ENCODE measurements around the gene ABI2. TPM values are rescaled to one million over a fixed set of nuclear protein-coding genes. Genes with fewer than 3 reads are reported as not detected.
"Not testable (repeated sequence)": the region's sequence is repeated elsewhere in the genome, so short reads cannot be mapped to it uniquely, and the experiment has no call there.

The ABI2 gene
- total RNA-seq, 1 donor = 58.3 TPM

GRCh38 chr2:203340791-203341487 lies 12.7 kb downstream of the ABI2 start:
- no peak for TF ChIP-seq CTCF (IDR thresholded peaks at IDR 0.05; ENCODE audit: insufficient read depth, low read depth, low read length)
- H3K4me3 ChIP-seq (ENCODE audit: low read depth, low read length) = no peak overlapping the region
- DNase-seq (ENCODE audit: low read depth) = peak; percentile 31

DNA sequence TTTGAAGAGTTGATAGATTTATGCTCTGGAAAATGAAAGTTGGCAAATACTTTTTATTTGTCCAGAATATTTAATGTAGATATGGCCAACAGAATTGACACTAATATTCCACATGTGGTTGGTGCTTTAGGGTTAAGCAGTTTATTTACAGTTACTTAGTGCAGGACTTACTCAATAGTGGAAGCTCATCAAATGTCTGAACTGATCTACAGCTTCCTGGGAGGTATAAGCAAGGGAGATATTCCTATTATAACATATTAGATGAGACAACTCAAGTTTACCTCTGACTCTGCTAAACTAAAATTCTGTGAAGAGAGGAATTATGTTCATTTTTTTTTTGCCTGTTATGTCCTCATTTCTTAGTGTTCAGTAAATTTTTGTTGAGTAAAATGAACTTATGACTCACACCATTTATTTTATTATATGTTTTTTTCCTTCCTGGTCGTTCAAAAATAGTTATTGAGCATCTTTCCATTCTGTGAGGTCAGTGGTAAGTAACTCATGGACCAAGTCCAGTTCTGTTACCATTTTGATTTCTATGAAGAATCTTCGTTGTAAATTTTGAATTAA lies 13.6 kb downstream of the ABI2 start:
- peak; percentile 42 for DNase-seq (ENCODE audit: low read depth)
- no peak overlapping the region for H3K4me3 ChIP-seq (ENCODE audit: low read depth, low read length)
- TF ChIP-seq CTCF (IDR thresholded peaks at IDR 0.05; ENCODE audit: insufficient read depth, low read depth, low read length) = no peak

DNA sequence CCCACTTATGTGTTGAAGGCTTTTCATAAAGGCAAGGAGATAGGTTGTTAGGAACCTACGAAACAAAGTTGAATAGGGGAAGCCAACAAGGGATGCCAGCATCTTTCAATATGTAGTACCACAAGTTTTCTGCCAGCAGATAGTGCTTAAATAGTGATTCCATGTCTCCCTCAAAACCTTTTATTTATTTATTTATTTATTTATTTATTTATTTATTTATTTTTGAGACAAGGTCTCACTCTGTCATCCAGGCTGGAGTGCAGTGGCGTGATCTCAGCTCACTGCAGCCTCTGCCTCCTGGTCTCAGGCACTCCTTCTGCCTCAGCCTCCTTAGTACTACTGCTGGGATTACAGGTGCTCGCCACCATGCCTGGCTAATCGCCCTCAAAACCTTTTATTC lies 14.2 kb downstream of the ABI2 start:
- not testable (repeated sequence) for H3K4me3 ChIP-seq (ENCODE audit: low read depth, low read length); DNase-seq (ENCODE audit: low read depth)

DNA sequence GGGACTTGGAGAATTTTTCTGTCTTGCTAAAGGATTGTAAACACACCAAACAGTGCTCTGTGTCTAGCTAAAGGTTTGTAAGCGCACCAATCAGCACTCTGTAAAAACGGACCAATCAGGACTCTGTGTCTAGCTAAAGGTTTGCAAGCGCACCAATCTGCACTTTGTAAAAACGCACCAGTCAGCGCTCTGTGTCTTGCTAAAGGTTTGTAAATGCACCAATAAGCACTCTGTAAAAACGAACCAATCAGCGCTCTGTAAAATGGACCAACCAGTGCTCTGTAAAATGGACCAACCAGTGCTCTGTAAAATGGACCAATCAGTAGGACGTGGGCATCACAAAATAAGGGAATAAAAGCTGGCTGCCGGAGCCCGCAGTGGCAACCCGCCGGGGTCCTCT lies 16.5 kb downstream of the ABI2 start:
- no peak for TF ChIP-seq CTCF (IDR thresholded peaks at IDR 0.05; ENCODE audit: insufficient read depth, low read depth, low read length)

GRCh38 chr2:203346612-203347011 lies 18.4 kb downstream of the ABI2 start:
- TF ChIP-seq CTCF (IDR thresholded peaks at IDR 0.05; ENCODE audit: insufficient read depth, low read depth, low read length) = no peak
- H3K4me3 ChIP-seq (ENCODE audit: low read depth, low read length) = no peak overlapping the region
- DNase-seq (ENCODE audit: low read depth) = no peak

More for the DNA sequence above, 16.5 kb downstream of the ABI2 start:
- H3K4me3 ChIP-seq (ENCODE audit: low read depth, low read length) = no peak overlapping the region
- DNase-seq (ENCODE audit: low read depth) = no peak

- TF ChIP-seq CTCF (IDR thresholded peaks at IDR 0.05; ENCODE audit: insufficient read depth, low read depth, low read length) = no peak
- DNase-seq (ENCODE audit: low read depth) = no peak
Measured at GRCh38 chr2:203347375-203347774, 19.2 kb downstream of the ABI2 start.

DNA sequence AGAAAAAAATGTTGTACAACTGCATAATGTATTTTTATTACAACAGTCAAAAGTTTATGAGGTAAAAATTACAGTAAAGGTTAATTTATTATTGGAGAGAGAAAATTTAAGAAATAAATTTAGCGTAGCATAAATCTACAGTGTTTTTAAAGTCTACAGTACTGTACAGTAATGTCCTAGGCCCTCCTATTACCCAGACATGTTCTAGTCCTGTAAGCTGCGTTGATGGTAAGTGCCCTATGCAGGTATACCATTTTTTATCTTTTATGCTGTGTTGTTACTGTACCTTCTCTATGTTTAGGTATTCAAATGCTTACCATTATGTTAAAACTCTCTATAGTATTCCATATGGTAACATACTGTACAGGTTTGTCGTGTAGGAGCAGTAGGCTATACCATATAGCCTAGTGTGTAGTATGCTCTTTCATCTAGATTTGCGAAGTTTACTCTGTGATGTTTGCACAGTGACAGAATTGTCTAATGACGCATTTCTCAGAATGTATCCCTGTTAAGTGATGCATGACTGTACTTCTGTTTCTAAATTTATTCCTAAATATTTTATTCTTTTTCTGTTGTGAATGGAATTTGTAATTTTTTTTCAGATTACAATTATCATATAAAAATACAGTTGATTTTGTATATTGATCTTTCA lies 24.5 kb downstream of the ABI2 start:
- H3K4me3 ChIP-seq (ENCODE audit: low read depth, low read length) = no peak overlapping the region
- DNase-seq (ENCODE audit: low read depth) = no peak
- no peak for TF ChIP-seq CTCF (IDR thresholded peaks at IDR 0.05; ENCODE audit: insufficient read depth, low read depth, low read length)

More at GRCh38 chr2:203347375-203347774, 19.2 kb downstream of the ABI2 start:
- H3K4me3 ChIP-seq (ENCODE audit: low read depth, low read length) = no peak overlapping the region

All from fibroblast of villous mesenchyme (primary cell).